Esophagus mucosa (tissue), 1 donor: ENCODE data around the gene ATG7. TPM values are rescaled to one million over a fixed set of nuclear protein-coding genes. Genes with fewer than 3 reads are reported as not detected.
"Not testable (repeated sequence)": the region's sequence is repeated elsewhere in the genome, so short reads cannot be mapped to it uniquely, and the experiment has no call there.

Experiments used
- ATAC-seq: fragments of 200-7000 bp; cut with Tn5 transposase; one replicate; pipeline ENCODE4 v1.9.1; 2020
- total RNA-seq: library from RNA; stranded (reverse); gene quantifications from one replicate; pipeline ENCODE4 v1.2.4, GENCODE V29; 2023
- donor health status: DM: yes; HTN: yes; CAD: no.

The ATG7 gene
- total RNA-seq, 1 donor from 2014 or later: 30.0 TPM

- ATAC-seq: not testable (repeated sequence)
Measured at GRCh38 chr3:11255537-11255936, 16.7 kb upstream of the ATG7 start.

GRCh38 chr3:11258958-11259357 lies 13.2 kb upstream of the ATG7 start:
- no peak for ATAC-seq

- no peak for ATAC-seq
Measured at GRCh38 chr3:11260460-11260859, 11.7 kb upstream of the ATG7 start.

GRCh38 chr3:11269007-11269406 lies 3.2 kb upstream of the ATG7 start:
- ATAC-seq: no peak

DNA sequence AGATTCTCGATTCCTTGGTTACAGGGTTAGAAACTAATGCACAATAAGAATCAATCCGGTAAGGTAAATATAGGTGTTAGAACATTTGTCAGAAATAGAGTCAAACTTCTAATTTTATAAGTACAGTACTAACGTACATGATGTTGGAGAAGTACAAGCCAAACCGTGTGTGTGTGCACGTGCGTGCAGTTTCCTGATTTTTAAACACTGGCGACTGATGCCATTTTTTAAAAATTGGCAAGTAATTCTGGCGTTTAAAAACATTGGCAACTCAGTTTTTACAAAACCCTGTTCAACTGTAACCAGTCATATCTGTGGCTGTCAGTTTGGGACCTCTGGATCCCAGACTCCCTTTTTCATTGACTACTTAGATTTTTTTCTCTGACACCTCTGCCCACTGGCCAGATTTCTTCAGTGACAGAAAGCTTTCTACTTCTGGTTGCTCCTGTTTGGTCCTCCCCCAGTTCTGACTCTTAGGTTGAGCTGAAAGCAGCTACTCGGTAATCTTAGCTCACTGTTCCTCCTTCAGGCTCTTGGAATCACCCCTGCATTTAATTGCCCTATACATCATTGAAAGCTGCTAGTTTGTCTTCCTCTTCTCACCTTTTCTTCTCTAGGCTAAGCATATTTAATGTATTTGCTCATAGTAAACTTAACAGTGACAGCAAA lies 843 bp downstream of the ATG7 start:
- no peak for ATAC-seq

GRCh38 chr3:11273891-11274291 lies 1.7 kb downstream of the ATG7 start:
- ATAC-seq: no peak

DNA sequence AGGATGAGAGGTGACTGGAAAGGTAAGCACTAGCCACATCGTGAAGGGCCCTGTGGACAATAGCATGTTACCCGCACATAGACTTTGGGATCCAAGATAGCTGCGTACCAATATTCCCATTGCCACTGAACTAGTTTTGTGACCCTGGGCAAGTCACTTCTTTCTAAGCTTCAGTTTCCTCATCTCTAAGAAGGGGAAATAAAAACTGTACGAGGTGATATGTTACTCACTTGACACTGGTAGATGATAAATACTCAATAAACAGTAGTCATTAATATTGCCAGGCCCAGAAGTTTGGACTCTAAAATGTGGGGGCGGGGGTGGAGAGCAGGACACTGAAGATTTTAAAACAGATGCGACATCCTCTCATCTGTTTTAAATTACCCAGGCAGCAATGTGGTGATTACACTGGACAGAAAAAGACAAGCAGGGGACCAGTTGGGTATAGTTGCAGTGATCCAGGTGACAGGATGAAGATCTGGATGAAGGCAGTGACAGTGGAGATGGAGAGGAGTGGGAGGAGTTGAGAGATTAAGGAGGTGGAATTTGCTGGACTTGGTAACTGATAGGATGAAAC lies 2.5 kb downstream of the ATG7 start:
- ATAC-seq: no peak

GRCh38 chr3:11275926-11276325 lies 3.7 kb downstream of the ATG7 start:
- no peak for ATAC-seq

DNA sequence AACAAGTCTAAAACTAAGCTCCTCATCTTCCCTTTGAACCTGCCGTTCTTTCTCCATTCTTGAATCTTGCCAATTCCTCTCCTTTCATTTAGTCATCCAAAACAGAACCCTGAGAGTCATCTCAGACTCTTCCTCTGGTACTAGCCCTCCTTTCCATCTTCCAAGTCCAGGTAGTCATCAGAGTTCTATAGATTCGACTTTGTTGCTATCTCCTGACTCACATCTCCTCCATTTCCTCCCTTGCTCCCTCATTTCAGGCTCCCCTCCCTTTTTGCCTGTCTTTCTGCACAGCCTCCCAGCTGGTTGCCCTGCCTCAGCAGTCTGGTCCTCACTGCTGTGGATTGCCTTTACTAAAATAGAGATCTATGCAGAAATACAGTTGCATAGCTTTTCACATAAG lies 4.7 kb downstream of the ATG7 start:
- ATAC-seq: no peak

DNA sequence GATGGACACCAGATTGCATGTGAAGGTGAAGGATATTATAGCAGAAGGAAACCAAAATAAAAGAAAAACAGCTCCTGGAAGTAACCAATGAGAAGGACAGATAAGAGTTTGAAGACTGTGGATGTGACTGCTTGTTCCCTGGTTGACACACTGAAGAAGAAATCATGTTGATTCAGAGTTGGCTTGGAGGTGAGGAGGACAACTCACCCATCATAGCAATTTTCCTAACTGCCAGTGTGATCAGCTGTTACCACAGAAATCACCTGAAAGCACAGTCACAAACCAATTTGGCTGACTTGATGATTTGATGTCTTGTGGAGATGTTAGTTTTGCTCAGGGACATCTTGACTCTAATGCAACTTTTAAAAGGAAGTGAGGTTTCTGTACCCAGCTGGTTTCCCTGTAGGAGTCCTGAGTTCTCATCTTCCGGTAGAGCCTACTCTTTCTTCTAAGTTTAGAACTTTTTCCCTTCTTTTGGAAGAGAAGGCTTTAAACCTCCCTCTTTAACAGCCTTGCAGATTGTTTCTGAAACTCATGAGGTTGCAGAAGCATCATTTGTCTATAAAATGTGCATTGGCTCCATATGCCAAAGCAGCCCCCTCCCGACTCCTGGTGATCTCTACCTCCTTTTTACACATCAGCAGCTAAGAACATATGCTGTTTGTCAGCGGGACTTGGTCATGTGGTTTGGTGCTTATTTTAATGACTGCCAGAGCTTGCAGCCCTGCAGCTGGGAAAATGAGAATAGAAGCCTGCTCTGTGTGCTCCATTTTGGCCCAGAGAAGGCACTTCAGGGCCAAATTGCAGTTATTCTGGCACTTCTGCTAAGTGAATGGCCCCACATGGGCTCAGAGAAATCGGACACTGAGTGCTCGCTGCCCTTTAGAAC lies 10.3 kb downstream of the ATG7 start:
- ATAC-seq: no peak

GRCh38 chr3:11283139-11283475 lies 10.9 kb downstream of the ATG7 start:
- no peak for ATAC-seq

- no peak for ATAC-seq
Measured at GRCh38 chr3:11284011-11284410, 11.8 kb downstream of the ATG7 start.

DNA sequence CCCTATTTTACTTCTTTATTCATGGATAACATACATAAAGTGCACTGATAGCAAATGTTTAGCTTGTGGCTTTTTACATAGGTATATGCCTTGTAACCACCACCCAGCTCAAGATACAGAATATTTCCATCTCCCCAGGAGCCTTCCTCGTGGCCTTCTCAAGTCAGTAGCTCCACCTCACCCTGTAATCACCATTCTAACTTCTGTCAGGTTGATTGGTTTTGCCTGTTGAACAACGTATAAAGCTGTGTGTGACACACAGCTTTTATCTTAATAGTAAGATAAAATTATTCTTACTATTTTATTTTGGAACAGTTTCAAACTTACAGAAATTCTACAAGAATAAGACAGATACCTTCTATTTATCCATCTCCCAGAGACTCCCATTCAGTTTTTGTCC lies 13.3 kb downstream of the ATG7 start:
- no peak for ATAC-seq

GRCh38 chr3:11287404-11287803 lies 15.2 kb downstream of the ATG7 start:
- no peak for ATAC-seq

DNA sequence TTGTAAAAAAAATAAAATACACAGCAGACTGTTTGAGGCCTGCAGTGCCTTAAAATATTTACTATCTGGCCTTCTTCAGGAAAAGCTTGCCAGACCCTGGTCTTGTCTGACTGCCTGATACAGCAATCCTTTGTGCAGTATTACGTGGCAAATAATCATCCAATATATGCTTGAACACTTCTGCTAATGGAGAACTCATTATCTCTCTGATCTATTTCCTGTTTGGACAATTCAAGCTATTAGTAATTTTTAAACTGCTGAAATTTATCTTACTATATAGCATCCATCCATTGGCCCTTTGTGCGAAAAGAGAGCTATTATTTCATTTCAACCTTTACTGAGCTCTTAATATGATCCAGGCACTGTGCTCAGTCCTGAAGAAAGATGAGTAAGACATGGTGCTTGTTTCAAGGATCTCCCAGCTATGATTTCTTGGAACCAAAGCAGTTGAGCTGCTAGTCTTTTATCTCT lies 15.9 kb downstream of the ATG7 start:
- ATAC-seq: no peak

DNA sequence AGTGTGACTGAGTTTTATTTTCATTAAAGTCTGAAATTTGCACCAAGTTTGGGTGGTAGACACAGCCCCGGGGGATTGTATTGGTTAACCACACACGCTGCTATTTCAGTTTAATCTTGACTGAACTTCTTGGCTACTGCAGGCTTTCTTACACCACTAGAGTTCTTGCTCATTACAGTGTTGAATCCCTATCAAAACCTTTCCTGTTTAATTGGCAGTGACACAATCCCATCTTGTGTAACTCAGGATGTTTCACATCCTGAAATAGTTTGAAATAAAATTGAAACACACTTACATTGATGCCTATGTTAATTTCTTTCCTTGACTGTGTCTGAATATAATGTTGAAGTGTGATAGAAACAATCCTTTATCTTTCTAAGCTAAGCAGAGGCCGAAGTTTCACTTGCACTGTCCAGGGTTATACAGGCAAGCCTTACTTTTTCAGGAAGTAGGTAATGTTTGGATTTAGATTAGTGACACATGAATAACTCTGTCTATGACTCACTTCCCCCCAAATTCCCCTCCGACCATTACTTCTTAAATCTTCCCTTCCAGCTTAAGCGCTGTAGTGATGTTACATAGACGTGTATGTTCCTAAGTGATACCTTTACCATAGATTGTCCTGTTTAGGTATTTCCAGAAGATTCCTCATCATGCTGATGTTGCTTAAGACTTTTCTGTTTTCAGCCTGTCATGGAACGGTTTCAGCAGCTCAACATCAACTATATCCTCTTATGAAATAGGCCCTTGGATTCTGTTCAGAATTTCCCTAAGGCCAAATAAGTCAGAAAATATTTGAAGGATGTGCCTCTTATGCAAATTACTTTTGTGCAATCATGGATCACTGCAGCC lies 16.8 kb downstream of the ATG7 start:
- ATAC-seq: peak; percentile 91

GRCh38 chr3:11289864-11290263 lies 17.7 kb downstream of the ATG7 start:
- ATAC-seq: no peak

DNA sequence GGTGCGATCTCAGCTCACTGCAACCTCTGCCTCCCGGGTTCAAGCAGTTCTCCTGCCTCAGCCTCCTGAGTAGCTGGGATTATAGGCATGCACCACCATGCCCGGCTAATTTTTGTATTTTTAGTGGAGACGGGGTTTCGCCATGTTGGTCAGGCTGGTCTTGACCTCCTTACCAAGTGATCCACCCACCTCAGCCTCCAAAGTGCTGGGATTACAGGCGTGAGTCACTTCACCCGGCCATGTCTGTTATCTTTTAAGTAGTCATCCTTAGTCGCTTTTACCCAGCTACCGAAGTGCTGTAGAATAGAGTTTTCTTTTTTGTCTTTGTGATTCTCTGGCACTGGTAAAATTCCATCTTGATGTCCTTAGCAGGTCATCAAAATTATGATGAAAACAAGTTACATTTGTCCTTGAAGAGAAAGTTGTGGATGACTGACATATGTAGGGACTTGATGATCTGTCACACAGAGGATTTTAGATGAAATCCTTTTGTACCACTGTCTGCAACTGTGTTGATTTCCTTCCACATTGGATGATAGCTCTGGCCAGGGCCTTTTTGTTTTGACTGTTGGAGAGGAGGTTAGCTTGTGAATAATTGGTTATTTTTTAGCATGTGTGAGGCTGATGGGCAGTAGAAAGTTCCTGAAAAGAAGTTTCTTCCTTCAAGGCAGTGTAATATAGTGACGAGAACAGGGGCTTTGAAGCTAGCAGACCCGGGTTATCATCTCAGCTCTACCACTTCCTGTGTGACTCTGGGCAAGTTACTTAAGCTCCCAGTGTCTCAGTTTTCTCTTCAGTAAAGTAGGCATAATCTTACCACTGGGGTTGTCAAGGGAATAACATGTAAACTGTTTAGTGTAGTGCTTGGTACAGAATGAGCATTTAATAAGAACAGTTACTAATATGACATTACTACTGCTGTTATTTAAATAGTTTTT lies 18.8 kb downstream of the ATG7 start:
- ATAC-seq: no peak

GRCh38 chr3:11291808-11292207 lies 19.6 kb downstream of the ATG7 start:
- no peak for ATAC-seq

GRCh38 chr3:11297126-11297525 lies 24.9 kb downstream of the ATG7 start:
- ATAC-seq: no peak

GRCh38 chr3:11300970-11301369 lies 28.8 kb downstream of the ATG7 start:
- no peak for ATAC-seq

DNA sequence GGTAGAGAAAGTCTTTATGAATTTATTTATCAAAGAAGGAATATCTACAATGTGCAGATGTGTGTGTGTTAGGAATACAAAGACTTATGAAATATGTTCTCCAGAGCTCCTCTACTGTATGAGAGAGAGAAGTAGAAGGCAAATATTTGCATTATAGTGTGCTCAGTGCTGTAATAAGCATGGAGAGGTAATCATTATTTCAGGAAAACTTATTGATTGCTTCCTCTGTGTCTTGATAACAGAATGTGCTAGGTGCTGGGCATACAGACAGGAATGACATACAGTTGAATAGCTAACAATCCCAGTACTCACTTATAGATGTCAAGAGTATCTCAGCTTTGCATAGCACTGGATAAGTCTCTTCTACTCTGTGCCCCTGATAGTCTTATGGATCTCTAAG lies 30.2 kb downstream of the ATG7 start:
- no peak for ATAC-seq
